PC-3 (cell line): ENCODE results near the gene PLSCR4.
"Not testable (repeated sequence)": the region's sequence is repeated elsewhere in the genome, so short reads cannot be mapped to it uniquely, and the experiment has no call there.

Experiments used
- CTCF ChIP-seq: fragments of 300-600 bp; sonication (generic); conservative IDR thresholded peaks from 2 replicates; pipeline ENCODE4 v1.5.1; 2017; ENCODE audit warnings: antibody characterized with exemption, low read depth, mild to moderate bottlenecking, low read length
- EZH2 ChIP-seq: fragments of 300-600 bp; sonication (generic); IDR thresholded peaks from one replicate; pipeline ENCODE4 v1.6.1; 2017; ENCODE audit warnings: antibody characterized with exemption, mild to moderate bottlenecking, low read length; ENCODE audit not compliant: unreplicated experiment
- EZH2phosphoT487 ChIP-seq: fragments of 300-600 bp; sonication (generic); IDR thresholded peaks from 2 replicates; pipeline ENCODE4 v1.6.1; 2018; ENCODE audit warnings: mild to moderate bottlenecking, antibody characterized with exemption, low read length, borderline replicate concordance

GRCh38 chr3:146293401-146293800, 42.5 kb upstream of the PLSCR4 start:
- TF ChIP-seq CTCF, EZH2phosphoT487, EZH2: not testable (repeated sequence)
